ENCODE measurements around the gene MEX3C. TPM values are rescaled to one million over a fixed set of nuclear protein-coding genes. Genes with fewer than 3 reads are reported as not detected.

Gene MEX3C
- total RNA-seq, 1 experiment from 2014 or later, result 81.9 TPM

DNA sequence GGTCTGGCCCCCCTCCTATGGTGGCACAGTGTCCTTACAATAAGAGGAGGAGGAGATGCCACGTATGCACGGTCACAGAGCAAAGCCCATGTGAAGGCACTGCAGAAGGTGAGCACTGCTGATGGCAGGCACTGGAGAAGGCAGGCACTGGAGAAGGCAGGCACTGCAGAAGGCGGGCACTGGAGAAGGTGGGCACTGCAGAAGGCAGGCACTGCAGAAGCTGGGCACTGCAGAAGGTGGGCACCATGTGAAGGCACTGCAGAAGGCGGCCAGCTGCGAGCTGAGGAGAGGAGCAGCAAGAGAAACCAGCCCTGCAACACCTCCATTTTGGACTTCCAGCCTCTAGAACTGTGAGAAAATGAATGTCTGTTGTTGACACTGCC, 46.3 kb downstream of the MEX3C start:
- TF ChIP-seq CTCF (IDR thresholded peaks at IDR 0.05; ENCODE audit: unreplicated experiment), result no peak
- no peaks in the 10 kb centered on the region for H3K36me3 Mint-ChIP-seq (ENCODE audit: insufficient read depth, unreplicated experiment)
- H3K27me3 Mint-ChIP-seq (ENCODE audit: insufficient read depth, unreplicated experiment), result no peaks in the 10 kb centered on the region
- H3K27ac Mint-ChIP-seq (ENCODE audit: low read depth, unreplicated experiment), result no peak overlapping the region
- no peak overlapping the region for H3K4me3 Mint-ChIP-seq (ENCODE audit: unreplicated experiment)
- ChIA-PET CTCF (interaction anchor here (0.6 kb wide), 1 partner anchor 222 kb away, joined by 3 read pairs; no protein-coding TSS in a partner anchor), POLR2A (interaction anchor here (1.0 to 2.8 kb wide), 2 partner anchors 21 to 45 kb away, joined by 3 to 36 read pairs; partner anchors contain the start of gene MEX3C)
- H3K9me3 Mint-ChIP-seq (ENCODE audit: unreplicated experiment), result no peaks in the 10 kb centered on the region
- no TSS peak for BruUV-seq (replicated peaks)
- no peak for DNase-seq (ENCODE audit: unreplicated experiment)
- H3K4me1 Mint-ChIP-seq (ENCODE audit: insufficient read depth, unreplicated experiment), result peaks cover 10% of the 10 kb centered on the region
- intact Hi-C loops (cut with micrococcal nuclease), result loop anchor here (2.0 kb wide), 1 partner anchor 16 kb away; no protein-coding TSS in a partner anchor

DNA sequence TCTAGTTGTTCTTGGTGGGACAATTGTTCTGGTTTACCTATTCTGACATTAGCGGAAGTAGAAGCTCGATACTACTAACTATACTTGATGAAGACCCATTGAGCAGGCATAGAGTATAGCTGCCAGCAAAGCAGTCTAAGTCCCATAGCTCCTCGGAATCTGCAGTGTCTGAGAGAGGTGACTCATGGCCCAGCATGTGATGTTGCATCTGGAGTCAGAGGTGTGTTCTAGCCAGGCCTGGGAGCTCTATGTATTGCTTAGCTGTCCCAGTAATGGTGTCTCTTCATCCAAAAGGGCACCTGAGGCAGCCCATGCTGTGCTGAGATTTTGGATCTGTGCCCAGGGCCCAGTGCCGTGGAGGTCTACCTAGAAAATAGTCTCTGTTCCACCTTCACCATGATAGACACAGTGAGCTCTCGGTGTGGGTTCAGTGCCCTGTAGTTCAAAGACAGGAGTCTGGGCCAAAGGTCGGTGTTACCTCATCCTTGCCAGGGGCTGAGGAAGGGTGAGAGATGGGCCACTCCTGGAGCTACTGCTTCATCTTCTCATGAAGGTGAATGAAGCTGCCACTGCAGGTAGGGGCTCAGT, 47.3 kb downstream of the MEX3C start:
- no TSS peak for BruUV-seq (replicated peaks)
- no peaks in the 10 kb centered on the region for H3K36me3 Mint-ChIP-seq (ENCODE audit: insufficient read depth, unreplicated experiment)
- intact Hi-C loops (cut with micrococcal nuclease), result loop anchor here (2.0 kb wide), 1 partner anchor 15 kb away; no protein-coding TSS in a partner anchor
- peak; percentile 79 for DNase-seq (ENCODE audit: unreplicated experiment)
- no peaks in the 10 kb centered on the region for H3K27me3 Mint-ChIP-seq (ENCODE audit: insufficient read depth, unreplicated experiment)
- TF ChIP-seq CTCF (IDR thresholded peaks at IDR 0.05; ENCODE audit: unreplicated experiment), result no peak
- CTCF ChIA-PET, result interaction anchor here (0.5 to 1.7 kb wide), 6 partner anchors 9 to 223 kb away, joined by 3 to 6 read pairs (median 4); no protein-coding TSS in a partner anchor
- H3K4me1 Mint-ChIP-seq (ENCODE audit: insufficient read depth, unreplicated experiment), result peaks cover 10% of the 10 kb centered on the region
- no peak overlapping the region for H3K4me3 Mint-ChIP-seq (ENCODE audit: unreplicated experiment)
- POLR2A ChIA-PET, result interaction anchor here (0.8 to 2.8 kb wide), 7 partner anchors 9 to 117 kb away, joined by 3 to 36 read pairs (median 3); partner anchors contain the start of gene MEX3C
- no peak overlapping the region for H3K27ac Mint-ChIP-seq (ENCODE audit: low read depth, unreplicated experiment)
- no peaks in the 10 kb centered on the region for H3K9me3 Mint-ChIP-seq (ENCODE audit: unreplicated experiment)

GRCh38 chr18:51149670-51150069, 47.8 kb downstream of the MEX3C start:
- peaks cover 10% of the 10 kb centered on the region for H3K4me1 Mint-ChIP-seq (ENCODE audit: insufficient read depth, unreplicated experiment)
- CTCF ChIA-PET, result interaction anchor here (0.5 to 1.7 kb wide), 5 partner anchors 8 to 23 kb away, joined by 3 to 6 read pairs (median 4); no protein-coding TSS in a partner anchor
- no peak overlapping the region for H3K27ac Mint-ChIP-seq (ENCODE audit: low read depth, unreplicated experiment)
- H3K36me3 Mint-ChIP-seq (ENCODE audit: insufficient read depth, unreplicated experiment), result no peaks in the 10 kb centered on the region
- TF ChIP-seq CTCF (IDR thresholded peaks at IDR 0.05; ENCODE audit: unreplicated experiment), result no peak
- no peak for DNase-seq (ENCODE audit: unreplicated experiment)
- H3K27me3 Mint-ChIP-seq (ENCODE audit: insufficient read depth, unreplicated experiment), result no peaks in the 10 kb centered on the region
- intact Hi-C loops (cut with micrococcal nuclease), result loop anchor here (2.0 kb wide), 1 partner anchor 15 kb away; no protein-coding TSS in a partner anchor
- BruUV-seq (replicated peaks), result no TSS peak
- POLR2A ChIA-PET, result interaction anchor here (0.8 to 2.8 kb wide), 6 partner anchors 9 to 117 kb away, joined by 3 to 36 read pairs (median 5); partner anchors contain the start of gene MEX3C
- no peaks in the 10 kb centered on the region for H3K9me3 Mint-ChIP-seq (ENCODE audit: unreplicated experiment)
- no peak overlapping the region for H3K4me3 Mint-ChIP-seq (ENCODE audit: unreplicated experiment)

DNA sequence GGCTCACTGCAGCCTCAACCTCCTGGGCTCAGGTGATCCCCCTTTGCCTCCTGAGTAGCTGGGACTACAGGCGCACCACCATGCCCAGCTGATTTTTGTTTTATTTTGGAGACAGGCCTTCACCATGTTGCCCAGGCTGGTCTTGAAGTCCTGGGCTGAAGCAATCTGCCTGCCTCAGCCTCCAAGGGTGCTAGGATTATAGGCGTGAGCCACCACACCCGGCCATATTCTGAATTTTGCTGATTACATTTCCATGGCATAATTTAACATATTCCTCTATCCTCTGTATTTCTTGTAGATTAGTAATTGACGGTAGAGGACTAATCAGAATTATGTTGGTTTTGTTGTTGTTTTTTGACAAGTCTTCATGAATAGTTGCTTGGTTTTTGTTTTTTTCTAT, 50.6 kb downstream of the MEX3C start:
- CTCF ChIA-PET, result no interaction called here
- Mint-ChIP-seq H3K9me3 (ENCODE audit: unreplicated experiment) (no peaks in the 10 kb centered on the region), H3K4me1 (ENCODE audit: insufficient read depth, unreplicated experiment) (peaks cover 10% of the 10 kb centered on the region), H3K27ac (ENCODE audit: low read depth, unreplicated experiment) (no peak overlapping the region), H3K36me3 (ENCODE audit: insufficient read depth, unreplicated experiment) (no peaks in the 10 kb centered on the region), H3K27me3 (ENCODE audit: insufficient read depth, unreplicated experiment) (no peaks in the 10 kb centered on the region), H3K4me3 (ENCODE audit: unreplicated experiment) (no peak overlapping the region)
- POLR2A ChIA-PET, result interaction anchor here (0.7 to 1.3 kb wide), 2 partner anchors 10 to 40 kb away, joined by 3 read pairs; no protein-coding TSS in a partner anchor
- no TSS peak for BruUV-seq (replicated peaks)
- no peak for TF ChIP-seq CTCF (IDR thresholded peaks at IDR 0.05; ENCODE audit: unreplicated experiment)
- DNase-seq (ENCODE audit: unreplicated experiment), result no peak
- intact Hi-C loops (cut with micrococcal nuclease), result no loop called here

Measured in MCF 10A (cell line).